Spleen (tissue), 11 donors: ENCODE measurements around the gene ZNF70. TPM values are rescaled to one million over a fixed set of nuclear protein-coding genes. Genes with fewer than 3 reads are reported as not detected.
A peak's percentile ranks its signal among the peaks of the same experiment; 100 is the strongest.

Source experiments
- DNase-seq: peaks from one replicate; pipeline ENCODE4 v3.0.0-alpha.2; 2020
- H3K27ac ChIP-seq, 8 donors: fragments of 200-600 bp; sonication (generic) in 7 of 8; 1 replicate in 4 of 8; 2 replicates in 4 of 8; pipeline versions ENCODE4 v1.5.0 to v1.8.0; 2016 to 2021; ENCODE audit warnings: inconsistent platforms in 4 of 8, mild to moderate bottlenecking in 4 of 8, moderate library complexity in 1 of 8
- H3K27me3 ChIP-seq, 7 donors: fragments of 200-600 bp; sonication (generic) in 6 of 7; replicated peaks in 1 of 7; 1 replicate in 4 of 7; 2 replicates in 3 of 7; pipeline versions ENCODE4 v1.5.0 to v1.8.0; 2016 to 2021; ENCODE audit warnings: inconsistent platforms in 3 of 7, mild to moderate bottlenecking in 1 of 7
- H3K36me3 ChIP-seq, 6 donors: fragments of 200-600 bp; sonication (generic) in 5 of 6; 1 replicate in 4 of 6; 2 replicates in 2 of 6; pipeline versions ENCODE4 v1.5.0 to v1.8.0; 2016 to 2021; ENCODE audit warnings: inconsistent platforms in 2 of 6
- H3K4me1 ChIP-seq, 6 donors: fragments of 200-600 bp; sonication (generic) in 5 of 6; 1 replicate in 3 of 6; 2 replicates in 3 of 6; pipeline versions ENCODE4 v1.5.0 to v1.8.0; 2016 to 2021; ENCODE audit warnings: inconsistent platforms in 3 of 6
- H3K4me3 ChIP-seq, 8 donors: fragments of 200-600 bp; sonication (generic) in 7 of 8; 1 replicate in 4 of 8; 2 replicates in 4 of 8; pipeline versions ENCODE4 v1.5.0 to v1.8.0; 2016 to 2021; ENCODE audit warnings: inconsistent platforms in 4 of 8, mild to moderate bottlenecking in 4 of 8, moderate library complexity in 2 of 8
- H3K9me3 ChIP-seq, 8 donors: fragments of 200-600 bp; sonication (generic) in 7 of 8; 1 replicate in 4 of 8; 2 replicates in 4 of 8; pipeline versions ENCODE4 v1.5.0 to v1.8.0; 2016 to 2021; ENCODE audit warnings: inconsistent platforms in 4 of 8
- CTCF ChIP-seq, 11 experiments: fragments of 200-600 bp in 7 of 11; fragments of 450-650 bp in 4 of 11; sonication (generic) in 4 of 11; IDR thresholded peaks in 8 of 11; conservative IDR thresholded peaks in 3 of 11; 1 replicate in 7 of 11; 2 replicates in 4 of 11; pipeline versions ENCODE4 v1.4.0 to v1.8.0; 2016 to 2021; ENCODE audit warnings: antibody characterized with exemption in 11 of 11, inconsistent platforms in 4 of 11, mild to moderate bottlenecking in 1 of 11
- POLR2A ChIP-seq, 3 donors: fragments of 450-650 bp; IDR thresholded peaks; one replicate each; pipeline ENCODE4 v1.5.1; 2017; ENCODE audit warnings: antibody characterized with exemption in 3 of 3, mild to moderate bottlenecking in 1 of 3
- POLR2AphosphoS5 ChIP-seq, 3 donors: sonication (generic); formaldehyde crosslinking; IDR thresholded peaks; one replicate each; pipeline ENCODE4 v1.5.1; 2017; ENCODE audit warnings: antibody characterized with exemption in 3 of 3
- WGBS, 5 donors: extraction: QIAGEN DNeasy Blood & Tissue Kit in 3 of 5; methylation state at CpG; one replicate each; pipeline versions ENCODE4 v1.1.5 to v1.1.7; 2013 to 2018; 5-methylcytosine and 5-hydroxymethylcytosine counted together
- intact Hi-C: fragments of 100-400 bp; cut with DNase I; formaldehyde crosslinking; loops from one replicate; pipeline ENCODE4 v1.15.0; 2023; ENCODE audit warnings: low total_unique reads
- polyA plus RNA-seq, 3 donors: library from polyadenylated mRNA; stranded (reverse); fragments of 200-250 nt; gene quantifications; one replicate each; pipeline ENCODE4 v1.2.1, GENCODE V29; 2013
- total RNA-seq, 7 donors: library from RNA; depleted of rRNA in 3 of 7; stranded (reverse); fragments of >200 nt in 3 of 7; fragmentation: NEBNext Ultra II Directional in 4 of 7; extraction: Animal tissue kit (Norgen Biotek cat#: 25700) in 4 of 7; gene quantifications; one replicate each; pipeline versions ENCODE4 v1.1.0 to v1.2.1, GENCODE V29; 2016 to 2021
- donor health status: healthy with polysubstance abuse.
- donor health status: DM: no; HTN: no; CAD: no; lungs with moderate emphysema.
- donor health status: DM: no; HTN: no; CAD: no.
- donor health status: Bipolar disorder and iron deficiency.
- donor health status: healthy.
- donor health status: DM: no; HTN: no; CAD: no.
- donor health status: DM: yes; HTN: yes; CAD: no.

ZNF70 gene
- total and polyA plus RNA-seq, 10 donors: 0.55 to 7.4 (median 5.6) TPM

GRCh38 chr22:23754980-23755636, 4.2 kb upstream of the ZNF70 start:
- Histone ChIP-seq H3K27me3 (no peaks in the 10 kb centered on the region), H3K27ac (peak overlapping the region in 1 of 8 donors; percentile 94), H3K4me3 (no peak overlapping the region), H3K4me1 (peaks cover 4 to 65% (median 30%) of the 10 kb centered on the region in 6 donors), H3K36me3 (no peaks in the 10 kb centered on the region), H3K9me3 (no peaks in the 10 kb centered on the region)
- TF ChIP-seq POLR2AphosphoS5 (IDR thresholded peaks at IDR 0.05) (no peak), CTCF (IDR thresholded peaks at IDR 0.05 in 8 of 11, conservative IDR thresholded peaks at IDR 0.05 in 3 of 11) (no peak), POLR2A (IDR thresholded peaks at IDR 0.05) (no peak)
- 61 to 78% (median 68%) methylated on average over 6 of the region's 6 CpGs for WGBS, 5 donors
- no peak for DNase-seq
- intact Hi-C loops: no loop called here

GRCh38 chr22:23754220-23754919, 3.5 kb upstream of the ZNF70 start, which contains the start of gene VPREB3:
TSS of gene VPREB3 (minus strand) at chr22:23754425. CDS start at chr22:23754363, 62 bp downstream.
- H3K27me3 ChIP-seq: no peaks in the 10 kb centered on the region
- H3K4me3 ChIP-seq: peak within 1 kb of the TSS in 7 of 8 donors; percentile 43 to 85 (median 61)
- H3K36me3 ChIP-seq: no peaks in the 10 kb centered on the region
- H3K9me3 ChIP-seq: no peaks in the 10 kb centered on the region
- DNase-seq: peak; percentile 84
- TF ChIP-seq CTCF (IDR thresholded peaks at IDR 0.05 in 8 of 11, conservative IDR thresholded peaks at IDR 0.05 in 3 of 11): no peak
- TF ChIP-seq POLR2A (IDR thresholded peaks at IDR 0.05): no peak
- peak in 2 of 3 donors; percentile 47 to 79 for TF ChIP-seq POLR2AphosphoS5 (IDR thresholded peaks at IDR 0.05)
- peaks cover 4 to 72% (median 35%) of the 10 kb centered on the region in 6 donors for H3K4me1 ChIP-seq
- peak within 1 kb of the TSS in 5 of 8 donors; percentile 85 to 94 (median 91) for H3K27ac ChIP-seq
- WGBS, 5 donors: 74 to 91% (median 82%) methylated on average over 14 of the region's 14 CpGs
- intact Hi-C loops: no loop called here

GRCh38 chr22:23753385-23753784, 2.5 kb upstream of the ZNF70 start:
- H3K9me3 ChIP-seq: no peaks in the 10 kb centered on the region
- DNase-seq: no peak
- H3K27me3 ChIP-seq: no peaks in the 10 kb centered on the region
- TF ChIP-seq POLR2AphosphoS5 (IDR thresholded peaks at IDR 0.05): no peak
- no peaks in the 10 kb centered on the region for H3K36me3 ChIP-seq
- peak overlapping the region in 5 of 8 donors; percentile 85 to 94 (median 91) for H3K27ac ChIP-seq
- WGBS, 5 donors: 43 to 68% (median 52%) methylated on average over 2 of the region's 2 CpGs
- peak overlapping the region in 7 of 8 donors; percentile 43 to 85 (median 61) for H3K4me3 ChIP-seq
- peaks cover 4 to 72% (median 35%) of the 10 kb centered on the region in 6 donors for H3K4me1 ChIP-seq
- intact Hi-C loops: no loop called here

- no peaks in the 10 kb centered on the region for H3K27me3 ChIP-seq
- intact Hi-C loops: no loop called here
- TF ChIP-seq POLR2A (IDR thresholded peaks at IDR 0.05) (no peak), CTCF (IDR thresholded peaks at IDR 0.05 in 8 of 11, conservative IDR thresholded peaks at IDR 0.05 in 3 of 11) (peak in 1 of 11 experiments; percentile 1), POLR2AphosphoS5 (IDR thresholded peaks at IDR 0.05) (no peak)
- peak overlapping the region in 7 of 8 donors; percentile 43 to 85 (median 61) for H3K4me3 ChIP-seq
- no peaks in the 10 kb centered on the region for H3K9me3 ChIP-seq
- no peaks in the 10 kb centered on the region for H3K36me3 ChIP-seq
- WGBS, 5 donors: 58 to 94% (median 80%) methylated on average over 12 to 16 of the region's 16 CpGs
- DNase-seq: peak; percentile 80
- peaks cover 4 to 77% (median 35%) of the 10 kb centered on the region in 6 donors for H3K4me1 ChIP-seq
- peak overlapping the region in 5 of 8 donors; percentile 85 to 94 (median 91) for H3K27ac ChIP-seq
Measured at GRCh38 chr22:23752750-23753149, 1.8 kb upstream of the ZNF70 start.
